Astrocyte (in vitro differentiated cells and primary cell): ENCODE data around the gene ASF1B. TPM values are rescaled to one million over a fixed set of nuclear protein-coding genes. Genes with fewer than 3 reads are reported as not detected.

Experiments used
- DNase-seq: peaks from one replicate; pipeline ENCODE4 v3.0.0-alpha.2; 2010; ENCODE audit warnings: low read depth
- FAIRE-seq: peaks from 2 replicates; lab custom pipeline; 2011; peaks lifted over from hg19 to GRCh38; lab: Jason Lieb, UNC
- H2AFZ ChIP-seq: 2 replicates; pipeline ENCODE4 v1.6.0; 2012; ENCODE audit warnings: low read depth, low read length, inconsistent platforms
- H3K27ac ChIP-seq: 2 replicates; pipeline ENCODE4 v1.5.1; 2011; ENCODE audit warnings: low read depth, low read length, inconsistent platforms
- H3K27me3 ChIP-seq: 2 replicates; pipeline ENCODE4 v1.6.0; 2011; ENCODE audit warnings: low read length, inconsistent platforms; ENCODE audit not compliant: insufficient read depth
- H3K36me3 ChIP-seq: 2 replicates; pipeline ENCODE4 v1.5.1; 2011; ENCODE audit warnings: low read length, inconsistent platforms; ENCODE audit not compliant: insufficient read depth
- H3K4me1 ChIP-seq: 2 replicates; pipeline ENCODE4 v1.5.1; 2011; ENCODE audit warnings: low read length, inconsistent platforms; ENCODE audit not compliant: insufficient read depth
- H3K4me2 ChIP-seq: 2 replicates; pipeline ENCODE4 v1.6.0; 2012; ENCODE audit warnings: low read length, inconsistent platforms
- H3K4me3 ChIP-seq: 2 replicates; pipeline ENCODE4 v1.5.1; 2011; ENCODE audit warnings: low read depth, mild to moderate bottlenecking, low read length, inconsistent platforms; ENCODE audit not compliant: insufficient read depth
- H3K79me2 ChIP-seq: 2 replicates; pipeline ENCODE4 v1.6.0; 2012; ENCODE audit warnings: mild to moderate bottlenecking, low read length, inconsistent platforms; ENCODE audit not compliant: insufficient read depth
- H3K9ac ChIP-seq: 2 replicates; pipeline ENCODE4 v1.6.0; 2012; ENCODE audit warnings: mild to moderate bottlenecking, low read length, inconsistent platforms
- H3K9me3 ChIP-seq: 2 replicates; pipeline ENCODE4 v1.5.1; 2012; ENCODE audit warnings: low read depth, mild to moderate bottlenecking, low read length, inconsistent platforms; ENCODE audit not compliant: insufficient read depth
- H4K20me1 ChIP-seq: 2 replicates; pipeline ENCODE4 v1.6.0; 2012; ENCODE audit warnings: low read length, inconsistent platforms; ENCODE audit not compliant: insufficient read depth
- H3K27ac Mint-ChIP-seq: one replicate; pipeline ENCODE4 v1.8.0; 2021; ENCODE audit warnings: mild to moderate bottlenecking, mixed read lengths; ENCODE audit not compliant: unreplicated experiment
- H3K27me3 Mint-ChIP-seq: one replicate; pipeline ENCODE4 v1.8.0; 2021; ENCODE audit warnings: low read depth, mixed read lengths; ENCODE audit not compliant: unreplicated experiment
- H3K36me3 Mint-ChIP-seq: one replicate; pipeline ENCODE4 v1.8.0; 2021; ENCODE audit warnings: low read depth, mixed read lengths; ENCODE audit not compliant: unreplicated experiment
- H3K4me1 Mint-ChIP-seq: one replicate; pipeline ENCODE4 v1.8.0; 2021; ENCODE audit warnings: low read depth, mixed read lengths; ENCODE audit not compliant: unreplicated experiment
- H3K4me3 Mint-ChIP-seq: one replicate; pipeline ENCODE4 v1.8.0; 2021; ENCODE audit warnings: mild to moderate bottlenecking, moderate library complexity, mixed read lengths; ENCODE audit not compliant: unreplicated experiment
- H3K9me3 Mint-ChIP-seq: one replicate; pipeline ENCODE4 v1.8.0; 2021; ENCODE audit warnings: mild to moderate bottlenecking, mixed read lengths; ENCODE audit not compliant: unreplicated experiment
- CTCF ChIP-seq: IDR thresholded peaks from 2 replicates; pipeline ENCODE4 v1.5.1; 2011; ENCODE audit warnings: low read depth, mild to moderate bottlenecking, inconsistent platforms, low read length, moderate library complexity; ENCODE audit not compliant: insufficient read depth
- EZH2 ChIP-seq: IDR thresholded peaks from 2 replicates; pipeline ENCODE4 v1.6.1; 2012; ENCODE audit warnings: mild to moderate bottlenecking, low read length, inconsistent platforms; ENCODE audit not compliant: insufficient read depth
- total RNA-seq: library from RNA; stranded (reverse); gene quantifications from 2 replicates; pipeline ENCODE4 v1.2.1, GENCODE V29; 2021

The ASF1B gene
- total RNA-seq, 1 donor from 2014 or later = 1.9 TPM

DNA sequence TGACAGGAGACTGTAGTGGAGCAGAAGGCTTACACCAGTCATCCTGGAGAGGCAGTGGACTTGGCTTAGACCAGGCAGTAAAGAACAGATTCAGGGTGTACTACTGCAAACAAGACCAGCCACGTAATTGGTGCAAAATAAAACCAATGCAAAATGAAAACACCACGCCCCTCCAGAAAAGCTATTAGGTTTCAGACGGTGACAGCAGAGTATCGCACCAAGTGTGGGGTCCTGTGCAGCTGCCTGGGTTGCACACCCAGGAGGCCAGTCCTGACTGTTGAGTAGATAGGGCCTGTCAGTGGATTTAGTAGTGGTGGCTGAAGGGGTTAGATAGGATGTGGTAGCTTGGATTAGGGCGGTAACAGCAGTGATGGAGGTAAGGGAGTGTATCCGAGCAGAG, 13.5 kb downstream of the ASF1B start:
- no peaks in the 10 kb centered on the region for H3K36me3 ChIP-seq
- H3K27me3 ChIP-seq = no peaks in the 10 kb centered on the region
- H3K4me3 Mint-ChIP-seq = no peak overlapping the region
- H3K27ac ChIP-seq = no peak overlapping the region
- no peak for DNase-seq
- no peak overlapping the region for H2AFZ ChIP-seq
- no peak overlapping the region for H3K27ac Mint-ChIP-seq
- no peaks in the 10 kb centered on the region for H3K36me3 Mint-ChIP-seq
- no peak overlapping the region for H3K4me2 ChIP-seq
- H3K9ac ChIP-seq = no peak overlapping the region
- no peaks in the 10 kb centered on the region for H3K9me3 Mint-ChIP-seq
- H3K79me2 ChIP-seq = no peaks in the 10 kb centered on the region
- H3K4me1 ChIP-seq = peaks cover 9% of the 10 kb centered on the region
- H3K4me3 ChIP-seq = no peak overlapping the region
- no peaks in the 10 kb centered on the region for H4K20me1 ChIP-seq
- no peaks in the 10 kb centered on the region for H3K9me3 ChIP-seq
- peaks cover 7% of the 10 kb centered on the region for H3K4me1 Mint-ChIP-seq
- TF ChIP-seq CTCF = no peak
- FAIRE-seq = no peak
- no peaks in the 10 kb centered on the region for H3K27me3 Mint-ChIP-seq

DNA sequence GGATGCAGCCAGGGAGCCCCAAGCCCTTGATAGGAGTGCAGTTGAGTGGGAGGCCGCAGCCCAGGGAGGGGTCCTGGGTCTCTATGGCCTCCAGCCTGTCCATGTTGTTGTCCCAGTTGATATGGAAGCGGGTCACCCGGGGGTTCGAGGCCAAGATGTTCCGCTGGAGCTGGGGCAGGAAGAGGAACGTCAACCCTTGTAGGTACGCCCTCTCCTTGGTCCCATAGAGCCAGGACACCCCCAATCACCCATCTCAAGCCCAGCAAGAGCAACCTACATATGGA, 15.9 kb downstream of the ASF1B start:
- H3K27me3 ChIP-seq = no peaks in the 10 kb centered on the region
- H3K9ac ChIP-seq = no peak overlapping the region
- H3K79me2 ChIP-seq = peaks cover 19% of the 10 kb centered on the region
- peaks cover 19% of the 10 kb centered on the region for H3K4me1 ChIP-seq
- FAIRE-seq (no peak), DNase-seq (no peak)
- peaks cover 18% of the 10 kb centered on the region for H4K20me1 ChIP-seq
- TF ChIP-seq CTCF (no peak), EZH2 (no peak)
- H3K36me3 ChIP-seq = no peaks in the 10 kb centered on the region
- Mint-ChIP-seq H3K27ac (no peak overlapping the region), H3K4me1 (peaks cover 19% of the 10 kb centered on the region), H3K9me3 (no peaks in the 10 kb centered on the region), H3K36me3 (no peaks in the 10 kb centered on the region), H3K4me3 (no peak overlapping the region), H3K27me3 (no peaks in the 10 kb centered on the region)
- no peak overlapping the region for H2AFZ ChIP-seq
- no peaks in the 10 kb centered on the region for H3K9me3 ChIP-seq
- H3K4me3 ChIP-seq = no peak overlapping the region
- H3K4me2 ChIP-seq = no peak overlapping the region
- no peak overlapping the region for H3K27ac ChIP-seq

DNA sequence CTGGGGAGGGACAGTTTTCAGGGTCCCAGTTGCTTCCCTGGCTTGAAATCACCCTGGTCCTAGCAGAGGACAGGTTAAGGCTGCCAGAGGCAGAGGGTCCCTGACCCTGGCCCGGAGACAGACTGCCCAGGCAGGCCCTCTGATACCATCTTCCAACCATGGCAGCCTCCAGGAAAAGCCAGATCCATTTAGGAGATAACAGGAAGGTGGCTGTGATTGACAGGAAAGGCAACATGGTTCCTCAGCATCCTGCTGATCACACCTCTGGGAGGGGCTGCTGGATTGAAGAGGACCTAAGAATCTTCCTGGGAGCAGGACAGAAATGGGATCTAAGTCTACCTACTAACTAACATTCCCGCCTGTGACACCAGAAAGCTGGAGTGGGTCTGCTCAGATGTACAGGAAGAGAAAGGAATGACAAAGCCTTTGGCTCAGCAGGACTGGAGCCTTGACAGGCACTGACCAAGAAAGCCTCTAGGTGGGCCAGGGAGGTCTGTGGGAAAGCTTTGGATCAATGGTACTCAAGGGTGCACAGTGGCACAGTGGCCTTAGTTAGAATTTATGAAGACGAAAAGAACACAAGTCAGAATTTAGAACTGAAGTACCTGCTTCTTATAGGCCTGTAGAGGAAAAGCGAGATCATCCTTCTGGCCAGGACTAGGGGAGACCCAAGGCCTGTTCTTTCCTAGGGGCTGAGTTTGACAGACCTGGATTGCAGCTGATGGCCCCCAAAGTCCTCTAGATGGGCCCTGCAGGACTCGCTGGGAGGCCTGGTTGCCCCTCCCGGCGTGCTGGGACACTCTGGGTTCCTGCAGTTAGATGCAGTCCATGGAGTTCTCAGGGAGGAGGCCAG, 16.5 kb downstream of the ASF1B start:
- Mint-ChIP-seq H3K4me1 (peaks cover 19% of the 10 kb centered on the region), H3K9me3 (no peaks in the 10 kb centered on the region), H3K4me3 (no peak overlapping the region), H3K27me3 (no peaks in the 10 kb centered on the region), H3K27ac (no peak overlapping the region), H3K36me3 (no peaks in the 10 kb centered on the region)
- Histone ChIP-seq H3K27ac (no peak overlapping the region), H3K27me3 (no peaks in the 10 kb centered on the region), H3K9ac (no peak overlapping the region), H3K4me1 (peaks cover 19% of the 10 kb centered on the region), H3K79me2 (peaks cover 24% of the 10 kb centered on the region), H4K20me1 (peaks cover 21% of the 10 kb centered on the region), H3K36me3 (no peaks in the 10 kb centered on the region), H3K4me3 (no peak overlapping the region), H3K4me2 (no peak overlapping the region), H2AFZ (no peak overlapping the region), H3K9me3 (no peaks in the 10 kb centered on the region)
- FAIRE-seq = no peak
- no peak for TF ChIP-seq EZH2
- TF ChIP-seq CTCF = no peak
- DNase-seq = no peak
